ENCODE data around the gene HOXB13. TPM values are rescaled to one million over a fixed set of nuclear protein-coding genes. Genes with fewer than 3 reads are reported as not detected.
A peak's percentile ranks its signal among the peaks of the same experiment; 100 is the strongest.

Gene HOXB13
- total RNA-seq, 1 donor from 2014 or later, result 0.20 TPM

GRCh38 chr17:48734333-48735061 lies 5.9 kb upstream of the HOXB13 start:
- TF ChIP-seq CTCF (IDR thresholded peaks at IDR 0.05; ENCODE audit: partially characterized antibody, unreplicated experiment), result no peak
- H3K4me3 Mint-ChIP-seq (ENCODE audit: unreplicated experiment), result no peak overlapping the region
- H3K9me3 Mint-ChIP-seq (ENCODE audit: unreplicated experiment), result peaks cover 3% of the 10 kb centered on the region
- peaks cover under 1% of the 10 kb centered on the region for H3K4me1 Mint-ChIP-seq (ENCODE audit: low read depth, unreplicated experiment)
- DNase-seq, result no peak
- peaks cover 47% of the 10 kb centered on the region for H3K27me3 Mint-ChIP-seq (ENCODE audit: unreplicated experiment)
- H3K27ac Mint-ChIP-seq (ENCODE audit: unreplicated experiment), result no peak overlapping the region
- no peaks in the 10 kb centered on the region for H3K36me3 Mint-ChIP-seq (ENCODE audit: unreplicated experiment)

GRCh38 chr17:48733632-48734328 lies 5.2 kb upstream of the HOXB13 start:
- H3K36me3 Mint-ChIP-seq (ENCODE audit: unreplicated experiment), result no peaks in the 10 kb centered on the region
- H3K4me3 Mint-ChIP-seq (ENCODE audit: unreplicated experiment), result peak overlapping the region; percentile 11
- no peak overlapping the region for H3K27ac Mint-ChIP-seq (ENCODE audit: unreplicated experiment)
- H3K9me3 Mint-ChIP-seq (ENCODE audit: unreplicated experiment), result peaks cover 3% of the 10 kb centered on the region
- peaks cover 46% of the 10 kb centered on the region for H3K27me3 Mint-ChIP-seq (ENCODE audit: unreplicated experiment)
- DNase-seq, result no peak
- H3K4me1 Mint-ChIP-seq (ENCODE audit: low read depth, unreplicated experiment), result peaks cover 3% of the 10 kb centered on the region
- no peak for TF ChIP-seq CTCF (IDR thresholded peaks at IDR 0.05; ENCODE audit: partially characterized antibody, unreplicated experiment)

GRCh38 chr17:48732688-48733629 lies 4.4 kb upstream of the HOXB13 start:
- Mint-ChIP-seq H3K4me1 (ENCODE audit: low read depth, unreplicated experiment) (peaks cover 4% of the 10 kb centered on the region), H3K36me3 (ENCODE audit: unreplicated experiment) (no peaks in the 10 kb centered on the region), H3K9me3 (ENCODE audit: unreplicated experiment) (peaks cover 3% of the 10 kb centered on the region), H3K4me3 (ENCODE audit: unreplicated experiment) (peak overlapping the region; percentile 11), H3K27ac (ENCODE audit: unreplicated experiment) (no peak overlapping the region), H3K27me3 (ENCODE audit: unreplicated experiment) (peaks cover 44% of the 10 kb centered on the region)
- DNase-seq, result peak; percentile 52
- no peak for TF ChIP-seq CTCF (IDR thresholded peaks at IDR 0.05; ENCODE audit: partially characterized antibody, unreplicated experiment)

GRCh38 chr17:48731355-48731754 lies 2.8 kb upstream of the HOXB13 start:
- peaks cover 2% of the 10 kb centered on the region for H3K9me3 Mint-ChIP-seq (ENCODE audit: unreplicated experiment)
- TF ChIP-seq CTCF (IDR thresholded peaks at IDR 0.05; ENCODE audit: partially characterized antibody, unreplicated experiment), result no peak
- peaks cover 52% of the 10 kb centered on the region for H3K27me3 Mint-ChIP-seq (ENCODE audit: unreplicated experiment)
- no peak overlapping the region for H3K4me3 Mint-ChIP-seq (ENCODE audit: unreplicated experiment)
- no peak for DNase-seq
- H3K4me1 Mint-ChIP-seq (ENCODE audit: low read depth, unreplicated experiment), result peaks cover 4% of the 10 kb centered on the region
- no peak overlapping the region for H3K27ac Mint-ChIP-seq (ENCODE audit: unreplicated experiment)
- peaks cover 3% of the 10 kb centered on the region for H3K36me3 Mint-ChIP-seq (ENCODE audit: unreplicated experiment)
